ELF-1 (cell line): ENCODE results near the gene NDUFA3.

Source experiments
- DNase-seq: peaks from one replicate; pipeline ENCODE4 v3.0.0-alpha.2; 2016; ENCODE audit warnings: low read depth, low spot score

The NDUFA3 gene

DNA sequence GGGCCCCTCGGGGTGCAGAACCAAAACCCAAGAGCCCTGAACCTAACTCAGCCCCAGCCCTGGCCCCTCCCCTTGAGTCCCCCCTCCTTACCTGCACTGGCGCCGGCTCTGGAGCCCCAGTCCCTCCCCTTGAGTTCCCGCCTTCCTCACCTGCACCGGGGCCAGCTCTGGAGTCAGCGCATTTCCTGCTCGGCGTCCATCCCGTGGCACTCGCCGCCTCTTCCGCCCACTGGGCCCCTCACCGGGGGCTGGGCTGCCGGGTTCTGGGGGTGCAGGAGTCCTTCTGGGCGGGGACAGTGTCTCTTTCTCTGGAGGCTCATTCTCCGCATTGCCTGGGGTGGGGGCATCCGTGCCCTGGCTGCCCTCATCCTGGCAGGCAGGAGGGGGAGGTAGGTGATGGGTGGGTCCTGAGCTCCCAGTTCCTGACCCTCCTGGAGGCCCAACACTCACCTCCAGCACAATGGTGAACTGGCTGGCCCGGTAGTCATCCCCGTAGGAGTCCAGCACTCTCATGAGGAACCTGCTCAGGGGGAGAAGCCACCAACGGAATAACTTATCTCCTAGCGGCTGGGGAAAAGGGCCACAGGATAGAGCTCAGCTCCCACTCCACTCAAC is 5.3 kb downstream of the NDUFA3 start:
- no peak for DNase-seq

DNA sequence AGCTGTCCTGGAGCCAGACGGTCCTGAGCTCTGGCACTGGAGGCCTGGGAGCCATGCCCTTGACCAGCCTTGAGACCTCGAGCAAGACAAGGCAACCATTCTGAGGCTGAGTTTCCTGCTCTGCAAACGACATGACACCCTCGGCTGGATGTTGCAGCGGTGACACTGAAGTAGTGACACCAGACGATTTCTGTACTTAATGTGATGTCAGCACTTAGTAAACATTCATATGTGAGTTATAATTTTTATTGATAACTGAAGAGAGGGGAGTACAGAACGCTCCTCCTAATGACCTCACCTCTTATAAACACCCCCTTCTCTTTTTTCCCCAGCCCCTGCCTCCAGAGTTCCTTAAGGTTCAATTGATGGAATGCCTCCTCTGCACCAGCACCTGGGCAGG is 5.8 kb downstream of the NDUFA3 start:
- DNase-seq = no peak

DNA sequence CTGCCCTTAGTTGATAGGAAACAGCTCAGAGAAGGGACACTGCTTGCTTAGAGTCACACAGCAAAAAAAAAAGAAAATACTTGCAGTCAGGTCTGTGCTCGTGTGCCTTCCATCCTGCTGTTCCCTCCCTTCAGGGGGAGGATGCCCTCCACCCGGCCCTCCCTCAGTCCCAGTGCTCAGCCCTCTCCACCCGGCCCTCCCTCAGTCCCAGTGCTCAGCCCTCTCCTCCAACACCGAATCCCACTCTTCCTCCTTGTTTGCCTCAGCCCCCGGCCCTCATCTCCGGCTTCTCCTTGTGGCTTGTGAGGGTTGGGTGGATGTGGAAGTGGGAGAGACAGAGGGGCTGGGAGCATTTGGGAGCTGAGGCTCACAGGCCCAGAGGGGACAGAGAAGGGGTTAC is 7.0 kb downstream of the NDUFA3 start:
- DNase-seq = no peak

DNA sequence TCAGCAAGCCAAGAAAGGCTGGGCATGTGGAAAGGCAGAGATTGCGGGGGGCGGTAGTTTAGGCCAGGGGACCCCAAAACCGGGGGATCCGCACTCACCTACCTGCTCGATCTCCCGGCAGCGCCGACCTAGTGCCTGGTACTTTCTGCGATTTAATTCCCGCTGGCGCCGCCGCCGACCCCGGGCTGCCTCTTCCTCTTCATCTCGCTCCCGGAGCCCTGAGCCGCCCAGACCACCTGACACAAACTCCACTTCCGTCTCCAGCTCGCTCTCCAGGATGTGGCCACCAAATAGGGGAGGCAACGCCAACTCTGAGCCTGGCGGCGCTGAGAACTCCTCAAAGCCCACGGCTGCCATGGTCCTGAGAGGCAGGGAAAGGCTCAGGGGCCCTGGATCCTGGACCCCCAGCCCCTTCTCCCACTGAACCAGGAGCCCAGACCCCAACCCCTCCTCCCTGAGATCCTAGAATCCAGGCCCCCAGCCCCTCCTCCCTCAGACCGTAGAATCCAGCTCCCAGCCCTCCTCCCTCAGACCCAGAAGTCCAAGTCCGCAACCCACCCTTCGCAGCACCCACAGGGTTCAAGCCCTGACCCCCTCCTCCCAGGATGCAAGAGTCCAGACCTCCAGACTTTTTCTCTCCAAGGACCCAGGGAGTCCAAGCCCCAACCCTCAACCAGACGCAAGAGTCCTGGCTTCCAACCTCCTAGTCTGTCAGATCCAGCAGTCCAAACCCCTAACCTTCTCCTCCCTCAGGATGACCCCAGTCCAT is 11.9 kb downstream of the NDUFA3 start:
- DNase-seq = peak; percentile 57

DNA sequence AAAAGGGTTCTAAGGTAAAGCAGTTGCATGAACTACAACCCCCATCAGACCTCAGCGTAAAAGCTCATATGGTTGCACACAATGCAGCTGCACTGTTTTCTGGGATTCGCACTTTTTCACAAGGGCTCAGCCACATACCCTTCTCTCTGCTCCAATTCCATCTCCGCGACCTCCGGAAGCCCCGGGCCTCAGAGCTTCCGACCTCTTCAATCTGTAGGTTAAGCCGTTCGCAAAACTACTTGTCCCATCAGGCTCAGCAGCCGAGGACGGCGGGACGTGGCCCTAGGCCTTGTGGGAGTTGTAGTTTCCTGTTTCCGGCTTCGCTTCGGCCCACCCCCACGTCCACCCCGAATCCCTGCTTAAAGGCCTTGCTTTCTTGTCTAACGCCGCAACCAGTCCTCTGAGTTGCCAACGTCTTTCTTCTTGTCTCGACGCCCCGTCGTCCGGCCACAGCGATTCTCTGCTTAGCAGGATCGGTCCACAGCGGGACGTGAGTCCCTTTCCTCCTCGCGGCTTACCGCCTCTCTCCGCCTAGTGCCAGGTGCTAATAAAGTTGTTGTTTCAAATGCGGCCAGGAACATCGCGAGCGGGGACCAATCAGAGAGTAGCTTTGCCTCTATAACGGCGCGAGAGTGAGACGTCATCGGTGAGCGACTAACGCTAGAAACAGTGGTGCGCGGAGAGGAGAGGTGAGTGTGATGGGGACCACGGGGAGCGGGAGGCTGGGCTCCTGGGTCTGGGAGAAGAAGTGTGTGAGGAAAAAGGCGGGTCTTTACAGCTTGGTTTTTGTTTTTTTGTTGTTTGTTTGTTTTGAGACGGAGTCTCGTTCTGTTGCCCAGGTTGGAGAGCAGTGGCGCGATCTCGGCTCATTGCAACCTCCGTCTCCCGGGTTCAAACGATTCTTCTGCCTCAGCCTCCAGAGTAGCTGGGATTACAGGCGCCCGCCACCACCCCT is 12.7 kb downstream of the NDUFA3 start, which contains the start of the genes PRPF31 and TFPT:
PRPF31 (plus strand) TSS at position 646 of the 955 bp plus-strand sequence. CDS start 2,525 bp downstream, outside the sequence.
TFPT (minus strand) TSS at position 549 of the 955 bp plus-strand sequence; CDS start at position 161, 388 bp downstream.
- peak; percentile 98 for DNase-seq

DNA sequence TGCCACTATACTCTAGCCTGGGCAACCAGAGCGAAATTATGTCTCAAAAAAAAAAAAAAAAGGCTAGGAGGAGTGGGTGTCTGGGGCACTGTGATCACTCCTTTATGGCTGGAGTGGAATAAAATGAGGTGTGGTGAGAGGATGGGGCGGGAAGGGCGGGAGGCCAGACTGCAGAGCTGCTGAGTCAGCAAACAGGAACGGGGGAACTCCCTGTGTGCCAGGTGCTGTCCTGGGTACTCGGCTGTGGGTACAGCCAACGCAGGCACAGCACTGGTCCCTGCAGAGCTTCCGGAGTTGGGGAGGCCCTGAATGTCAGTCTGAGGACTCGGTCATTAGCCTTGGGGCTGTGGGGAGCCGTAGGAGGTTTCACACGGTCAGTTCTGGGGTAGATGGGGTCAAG is 18.6 kb downstream of the NDUFA3 start:
- no peak for DNase-seq

DNA sequence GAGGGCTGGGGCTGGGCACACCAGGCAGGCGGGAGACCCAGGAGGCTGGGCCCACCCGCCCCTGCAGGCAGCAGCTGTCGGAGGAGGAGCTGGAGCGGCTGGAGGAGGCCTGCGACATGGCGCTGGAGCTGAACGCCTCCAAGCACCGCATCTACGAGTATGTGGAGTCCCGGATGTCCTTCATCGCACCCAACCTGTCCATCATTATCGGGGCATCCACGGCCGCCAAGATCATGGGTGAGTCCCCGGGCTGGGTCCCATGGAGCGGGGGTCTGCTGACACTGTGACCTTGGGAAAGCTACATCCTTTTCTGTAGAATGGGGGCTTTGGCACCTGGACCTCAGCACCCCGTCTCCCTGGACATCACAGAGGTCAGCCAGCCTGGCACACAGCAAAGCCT is 21.0 kb downstream of the NDUFA3 start:
- no peak for DNase-seq

DNA sequence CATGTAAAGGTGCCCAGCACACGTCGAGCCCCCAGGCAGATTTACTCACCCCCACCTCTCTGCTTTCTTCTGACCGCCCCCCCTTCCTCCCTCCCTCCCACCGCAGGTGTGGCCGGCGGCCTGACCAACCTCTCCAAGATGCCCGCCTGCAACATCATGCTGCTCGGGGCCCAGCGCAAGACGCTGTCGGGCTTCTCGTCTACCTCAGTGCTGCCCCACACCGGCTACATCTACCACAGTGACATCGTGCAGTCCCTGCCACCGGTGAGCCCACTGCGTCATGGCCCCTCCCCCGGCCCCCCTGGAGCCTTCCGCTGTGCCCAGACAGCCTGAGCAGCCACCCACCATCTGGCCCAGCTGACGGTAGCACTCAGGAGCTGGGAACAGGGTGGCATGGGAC is 21.7 kb downstream of the NDUFA3 start:
- no peak for DNase-seq

DNA sequence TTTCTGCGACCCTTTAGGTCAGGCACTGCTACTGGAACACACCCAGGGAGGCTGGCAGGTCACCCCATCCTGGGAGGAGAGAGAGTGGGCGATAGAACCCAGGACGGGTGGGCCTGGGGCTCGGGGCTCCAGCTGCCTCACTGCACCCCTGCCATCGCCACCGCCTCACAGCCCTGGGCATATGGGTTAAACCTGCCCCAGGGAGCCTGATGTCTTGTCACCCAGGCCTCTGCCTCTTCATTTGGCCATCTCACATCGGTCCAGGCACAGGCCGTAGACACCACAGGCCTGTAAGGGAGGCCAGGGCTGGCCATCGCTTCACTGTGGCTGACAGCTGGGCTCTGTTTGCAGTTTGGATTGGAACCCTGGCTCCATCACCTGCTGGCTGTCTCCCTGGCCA is 23.1 kb downstream of the NDUFA3 start:
- no peak for DNase-seq

DNA sequence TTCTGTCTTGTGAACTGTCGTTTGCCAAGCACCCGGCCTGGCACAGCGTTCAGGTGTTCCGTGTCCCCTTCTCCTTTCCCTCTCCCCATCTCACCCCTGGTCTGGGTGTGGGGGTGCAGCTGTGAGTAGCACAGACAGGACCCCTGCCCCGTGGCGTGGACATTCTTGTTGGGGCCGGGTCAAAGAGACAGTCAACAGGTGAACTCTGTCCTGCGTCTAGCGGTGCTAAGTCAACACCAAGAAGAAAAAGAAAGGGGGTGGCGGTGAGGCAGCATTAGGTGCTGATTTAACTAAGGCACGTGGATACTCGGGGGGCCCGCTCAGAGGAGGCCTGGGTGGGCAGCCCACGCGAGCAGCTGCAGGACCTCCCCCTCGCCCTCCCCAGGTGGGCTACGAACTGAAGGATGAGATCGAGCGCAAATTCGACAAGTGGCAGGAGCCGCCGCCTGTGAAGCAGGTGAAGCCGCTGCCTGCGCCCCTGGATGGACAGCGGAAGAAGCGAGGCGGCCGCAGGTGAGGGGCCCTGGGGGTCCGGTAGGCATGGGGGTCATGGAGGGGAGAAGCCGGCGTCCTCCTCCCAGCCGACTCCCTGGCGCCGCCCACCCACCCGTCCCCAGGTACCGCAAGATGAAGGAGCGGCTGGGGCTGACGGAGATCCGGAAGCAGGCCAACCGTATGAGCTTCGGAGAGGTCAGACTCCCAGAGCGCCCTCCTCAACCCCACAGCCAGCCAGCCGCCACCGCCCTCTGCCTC is 25.2 kb downstream of the NDUFA3 start:
- no peak for DNase-seq

DNA sequence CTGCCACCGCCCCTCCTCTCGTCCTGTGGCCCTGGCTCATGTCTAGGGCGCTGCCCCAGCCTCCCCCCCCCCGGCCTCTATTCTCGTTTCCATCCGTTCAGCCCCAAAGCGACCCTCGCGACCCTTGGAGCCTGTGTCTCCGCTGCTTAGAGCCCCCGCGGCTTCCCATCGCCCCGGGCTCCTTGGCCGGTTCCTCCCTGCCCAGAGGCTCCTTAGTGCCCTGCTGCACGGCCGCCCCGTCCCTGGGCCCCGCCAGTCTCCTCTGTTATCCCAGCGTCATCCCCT is 25.7 kb downstream of the NDUFA3 start:
- DNase-seq = no peak

DNA sequence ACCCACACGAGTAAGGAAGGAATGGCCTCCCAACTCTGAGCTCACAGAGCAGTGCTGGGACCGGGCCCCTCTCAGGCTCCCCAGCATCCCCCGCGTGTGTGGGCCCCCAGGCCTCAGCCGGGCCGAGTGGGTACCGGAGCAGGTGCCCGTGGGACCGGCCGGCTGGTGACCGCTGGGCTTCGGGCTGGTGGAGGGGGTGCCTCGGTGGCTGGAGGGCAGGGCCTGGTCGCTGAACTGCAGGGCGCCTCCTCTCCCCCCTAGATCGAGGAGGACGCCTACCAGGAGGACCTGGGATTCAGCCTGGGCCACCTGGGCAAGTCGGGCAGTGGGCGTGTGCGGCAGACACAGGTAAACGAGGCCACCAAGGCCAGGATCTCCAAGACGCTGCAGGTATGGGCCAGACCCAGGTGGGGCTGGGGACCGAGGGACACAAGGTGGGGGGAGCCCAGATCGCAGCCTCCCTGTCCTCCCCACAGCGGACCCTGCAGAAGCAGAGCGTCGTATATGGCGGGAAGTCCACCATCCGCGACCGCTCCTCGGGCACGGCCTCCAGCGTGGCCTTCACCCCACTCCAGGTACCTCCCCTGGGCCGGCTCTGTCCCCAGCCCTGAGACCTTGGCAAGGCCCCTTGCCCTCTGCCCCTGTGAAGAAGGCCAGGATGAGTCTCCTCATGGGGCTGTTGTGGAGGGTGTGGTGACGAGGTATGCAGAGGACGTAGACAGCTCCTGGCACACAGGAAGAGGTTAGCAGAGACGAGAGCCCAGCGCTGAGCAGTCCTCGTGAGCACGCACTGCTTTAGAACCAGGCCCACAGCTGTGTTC is 26.4 kb downstream of the NDUFA3 start:
- no peak for DNase-seq

DNA sequence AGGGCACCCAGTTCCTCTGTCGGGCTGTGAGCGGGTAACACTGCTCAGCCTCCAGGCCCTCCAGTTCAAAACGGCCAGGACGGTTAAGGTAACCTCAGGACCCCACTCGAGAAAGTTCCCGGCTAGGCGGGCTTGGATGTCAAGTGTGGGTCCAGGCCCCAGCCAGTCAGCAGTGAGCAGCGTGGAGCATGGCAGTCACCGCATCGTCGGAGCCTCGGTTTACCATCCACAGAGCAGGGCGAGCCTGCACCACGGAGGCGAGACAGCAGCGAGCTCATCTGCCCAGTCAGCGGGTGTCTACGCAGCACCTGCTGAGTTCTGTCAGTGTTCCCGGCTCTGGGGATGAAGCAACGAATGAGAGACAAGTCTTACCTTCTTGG is 27.0 kb downstream of the NDUFA3 start:
- DNase-seq = no peak

DNA sequence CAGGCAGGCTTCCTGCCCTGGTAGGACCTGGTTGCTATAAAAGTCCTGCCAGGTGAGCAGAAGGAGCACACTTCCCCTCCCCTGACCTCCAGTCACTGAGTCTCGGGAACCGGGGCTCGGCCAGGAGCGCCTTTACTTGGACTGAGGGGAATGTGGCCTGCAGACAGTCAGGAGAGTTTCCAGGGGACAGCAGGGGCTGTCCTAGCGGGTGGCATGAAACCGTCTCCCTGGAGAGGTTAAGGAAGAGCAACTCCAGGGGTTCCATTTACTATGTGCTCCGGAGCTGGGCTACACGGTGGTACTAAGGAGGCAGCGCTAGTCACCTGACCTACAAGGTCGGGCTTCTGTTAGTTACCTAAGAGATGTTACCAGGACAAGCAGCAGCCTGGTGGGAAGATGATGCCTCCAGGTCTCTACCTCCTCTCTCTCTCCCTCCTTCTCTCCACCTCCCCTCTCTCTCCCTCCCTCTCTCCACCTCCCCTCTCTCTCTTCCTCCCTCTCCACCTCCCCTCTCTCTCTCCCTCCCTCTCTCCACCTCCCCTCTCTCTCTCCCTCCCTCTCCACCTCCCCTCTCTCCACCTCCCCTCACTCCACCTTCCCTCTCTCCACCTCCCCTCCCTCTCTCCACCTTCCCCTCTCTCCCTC is 30.8 kb downstream of the NDUFA3 start:
- no peak for DNase-seq

DNA sequence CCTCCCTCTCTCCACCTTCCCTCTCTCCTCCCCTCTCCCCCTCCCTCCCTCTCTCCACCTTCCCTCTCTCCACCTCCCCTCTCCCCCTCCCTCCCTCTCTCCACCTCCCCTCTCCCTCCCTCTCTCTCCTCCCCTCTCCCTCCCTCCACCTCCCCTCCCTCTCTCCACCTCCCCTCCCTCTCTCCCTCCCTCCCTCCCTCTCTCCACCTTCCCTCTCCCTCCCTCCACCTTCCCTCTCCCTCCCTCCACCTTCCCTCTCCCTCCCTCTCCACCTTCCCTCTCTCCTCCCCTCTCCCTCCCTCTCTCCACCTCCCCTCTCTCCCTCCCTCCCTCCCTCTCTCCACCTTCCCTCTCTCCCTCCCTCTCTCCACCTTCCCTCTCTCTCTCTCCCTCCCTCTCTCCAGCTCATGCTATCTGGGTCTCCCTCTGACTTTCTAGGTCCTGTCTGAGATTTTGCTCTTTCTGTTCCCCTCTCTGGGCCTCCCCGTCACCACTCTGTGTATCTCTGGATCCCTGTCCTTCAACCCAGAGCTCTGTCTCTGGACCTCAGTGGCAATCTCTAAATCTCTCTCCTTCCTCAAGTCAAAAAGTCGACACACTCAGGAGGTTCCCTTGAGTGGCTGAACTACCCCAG is 31.4 kb downstream of the NDUFA3 start:
- no peak for DNase-seq

DNA sequence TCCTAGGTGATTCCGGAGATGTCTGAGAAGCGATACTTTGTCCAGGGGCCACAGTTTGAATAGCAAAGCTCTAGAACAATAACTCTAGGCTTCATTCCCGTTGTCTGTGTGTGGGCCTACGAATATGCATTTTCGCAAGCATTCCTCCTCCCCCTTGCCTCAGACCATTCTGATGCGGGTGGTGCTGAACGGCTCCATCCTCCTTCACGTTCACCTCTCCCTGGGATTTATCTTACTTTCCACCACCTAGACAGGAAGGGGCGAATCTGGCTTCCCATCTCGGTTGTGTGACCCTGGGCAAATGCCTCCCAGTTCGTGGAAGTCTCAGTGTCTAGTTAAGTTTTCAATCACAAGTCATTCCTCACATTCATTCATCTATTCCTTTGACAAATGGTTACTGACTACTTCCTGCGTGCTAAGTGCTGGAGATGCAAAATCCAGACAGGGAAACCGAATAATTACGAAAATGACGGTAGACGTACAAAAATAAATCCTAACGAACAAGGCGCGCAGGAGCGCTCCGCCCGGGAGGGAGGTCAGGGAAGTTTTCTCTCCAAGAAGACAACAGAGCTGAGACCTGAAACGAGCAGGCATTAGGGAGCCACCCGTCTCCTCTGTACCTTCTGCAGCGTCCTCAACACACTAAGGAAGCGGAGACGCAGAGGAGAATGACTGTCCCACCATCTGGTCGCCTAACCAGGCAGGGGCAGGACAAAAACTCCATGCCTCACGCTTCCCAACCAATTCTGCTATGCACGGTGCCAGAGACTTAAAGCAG is 33.6 kb downstream of the NDUFA3 start:
- DNase-seq = peak; percentile 34

DNA sequence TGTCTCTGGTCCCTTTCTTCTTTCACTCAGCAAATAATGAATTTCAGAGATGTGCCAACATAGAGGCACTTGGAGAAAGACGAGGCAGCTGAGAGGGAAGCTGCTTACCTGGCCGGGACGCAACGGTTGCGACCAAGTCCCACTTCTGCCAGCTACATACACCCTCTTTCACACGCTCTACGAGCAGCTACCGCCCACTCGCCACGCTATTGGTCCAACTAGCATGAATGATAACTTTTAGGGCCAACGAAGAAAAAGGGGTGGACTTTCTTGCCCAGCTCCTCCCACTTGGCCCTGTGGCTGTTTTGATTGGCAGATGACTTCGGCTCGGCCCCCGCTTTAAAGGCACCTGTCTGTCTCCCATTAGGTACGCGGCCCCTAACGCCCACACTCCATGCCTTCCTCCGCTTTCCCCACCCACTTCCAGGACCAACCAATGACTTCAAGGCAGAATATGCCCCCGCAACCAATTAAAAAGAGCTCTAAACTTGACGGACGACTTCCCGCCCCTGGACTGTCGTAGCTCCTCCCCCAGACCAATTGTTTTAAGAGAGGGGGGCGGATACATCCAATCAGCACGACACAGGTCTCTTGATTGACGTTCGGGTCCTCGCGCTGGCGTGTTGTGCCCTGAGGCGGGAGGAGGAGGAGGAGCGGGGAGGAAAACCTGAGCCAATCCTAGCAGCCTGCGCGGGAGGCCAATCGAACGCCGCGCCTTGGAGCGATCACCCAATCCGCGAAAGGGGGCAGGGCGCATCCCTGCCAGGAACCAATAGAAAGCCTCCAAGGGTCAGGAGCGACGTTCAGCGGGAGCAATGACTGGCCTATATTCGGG is 34.4 kb downstream of the NDUFA3 start:
- DNase-seq = peak; percentile 100
